Measurements from ENCODE around the gene FAM3A.

DNA sequence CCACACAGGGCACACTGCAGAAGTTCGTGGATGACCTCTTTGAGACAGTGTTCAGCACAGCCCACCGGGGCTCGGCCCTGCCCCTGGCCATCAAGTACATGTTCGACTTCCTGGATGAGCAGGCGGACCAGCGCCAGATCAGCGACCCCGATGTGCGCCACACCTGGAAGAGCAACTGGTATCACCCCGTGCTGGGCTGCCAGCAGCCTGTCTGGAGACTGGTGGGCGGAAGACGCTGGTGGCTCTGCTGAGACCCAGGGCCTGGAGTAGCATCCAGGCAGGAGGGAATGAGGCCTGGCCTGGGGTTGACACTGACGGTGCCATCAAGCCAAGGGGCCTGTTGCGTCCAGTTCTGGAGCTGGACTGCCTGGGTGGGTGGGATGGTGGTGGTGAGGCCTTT, 45.6 kb downstream of the FAM3A start:
- TF ChIP-seq, protein P1, sequence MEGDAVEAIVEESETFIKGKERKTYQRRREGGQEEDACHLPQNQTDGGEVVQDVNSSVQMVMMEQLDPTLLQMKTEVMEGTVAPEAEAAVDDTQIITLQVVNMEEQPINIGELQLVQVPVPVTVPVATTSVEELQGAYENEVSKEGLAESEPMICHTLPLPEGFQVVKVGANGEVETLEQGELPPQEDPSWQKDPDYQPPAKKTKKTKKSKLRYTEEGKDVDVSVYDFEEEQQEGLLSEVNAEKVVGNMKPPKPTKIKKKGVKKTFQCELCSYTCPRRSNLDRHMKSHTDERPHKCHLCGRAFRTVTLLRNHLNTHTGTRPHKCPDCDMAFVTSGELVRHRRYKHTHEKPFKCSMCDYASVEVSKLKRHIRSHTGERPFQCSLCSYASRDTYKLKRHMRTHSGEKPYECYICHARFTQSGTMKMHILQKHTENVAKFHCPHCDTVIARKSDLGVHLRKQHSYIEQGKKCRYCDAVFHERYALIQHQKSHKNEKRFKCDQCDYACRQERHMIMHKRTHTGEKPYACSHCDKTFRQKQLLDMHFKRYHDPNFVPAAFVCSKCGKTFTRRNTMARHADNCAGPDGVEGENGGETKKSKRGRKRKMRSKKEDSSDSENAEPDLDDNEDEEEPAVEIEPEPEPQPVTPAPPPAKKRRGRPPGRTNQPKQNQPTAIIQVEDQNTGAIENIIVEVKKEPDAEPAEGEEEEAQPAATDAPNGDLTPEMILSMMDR (IDR thresholded peaks at IDR 0.05) = no peak
- TF ChIP-seq POLR2A (IDR thresholded peaks at IDR 0.05) = no peak
